ENCODE measurements around the gene MTFR1L.

The MTFR1L gene

DNA sequence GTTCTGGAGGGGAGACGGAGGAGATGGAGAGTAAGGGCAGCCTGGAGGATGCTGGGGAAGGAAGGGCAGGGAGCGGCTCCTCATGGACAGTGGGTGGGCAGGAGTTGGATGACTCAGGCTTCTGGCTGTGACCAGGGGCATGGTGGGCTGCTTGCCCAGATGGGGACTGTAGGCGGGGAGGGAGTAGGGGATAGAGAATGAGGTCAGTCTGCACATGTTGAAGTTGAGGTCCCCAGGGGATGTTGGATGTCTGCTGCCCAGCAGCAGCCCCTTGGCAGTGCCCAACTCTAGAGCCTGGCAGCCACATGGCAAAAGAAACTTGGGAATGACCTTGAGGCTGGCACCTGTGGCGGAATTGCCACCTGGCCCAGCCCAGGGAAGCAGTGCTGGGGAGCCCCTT lies 13.3 kb upstream of the MTFR1L start:
- in situ Hi-C loops (cut with MboI; ENCODE audit: low sequenced_read_pairs): no loop called here

DNA sequence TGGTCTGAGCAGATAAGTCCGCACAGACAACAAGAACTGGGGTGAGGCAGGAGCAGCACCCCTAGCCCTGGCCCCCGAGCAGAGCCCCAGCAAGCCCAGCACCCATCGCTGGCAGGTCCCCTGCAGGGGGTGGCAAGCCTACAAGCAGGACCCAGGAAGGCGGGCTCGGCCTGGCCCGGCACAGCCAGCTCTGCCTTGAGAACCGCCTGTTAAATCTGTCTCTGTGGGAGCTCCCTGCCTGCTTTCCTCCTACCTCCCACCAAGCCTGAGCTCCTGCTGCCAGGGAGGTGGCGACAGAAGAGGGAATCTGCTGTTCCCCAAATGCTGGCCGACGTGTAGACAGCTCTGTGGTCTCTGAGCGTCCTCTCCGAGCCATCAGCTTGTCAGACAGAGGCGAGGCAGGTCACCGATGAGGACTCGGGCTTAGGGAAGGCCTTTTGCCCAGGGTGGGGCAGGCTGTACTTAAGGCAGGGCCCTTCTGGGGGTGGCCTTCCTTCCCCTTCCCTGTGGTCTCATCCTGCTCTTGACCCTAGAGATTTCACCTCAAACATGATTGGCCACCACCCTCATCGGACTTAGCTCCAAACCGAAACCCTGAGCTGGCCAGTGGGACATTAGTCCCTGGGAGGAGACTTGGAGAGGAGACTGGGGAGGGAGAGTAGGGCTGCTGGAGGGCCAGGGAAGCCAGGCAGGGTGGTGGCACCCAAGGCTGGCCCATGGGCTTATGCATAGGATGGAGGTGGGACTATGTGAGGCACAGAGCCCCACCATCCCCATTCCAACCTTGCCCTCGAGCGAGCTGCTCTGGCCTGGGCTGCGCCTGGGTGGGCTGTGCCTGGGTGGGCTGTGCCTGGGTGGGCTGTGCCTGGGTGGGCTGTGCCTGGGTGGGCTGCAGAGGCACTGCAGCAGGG lies 12.0 kb upstream of the MTFR1L start:
- in situ Hi-C loops (cut with MboI; ENCODE audit: low sequenced_read_pairs): no loop called here

DNA sequence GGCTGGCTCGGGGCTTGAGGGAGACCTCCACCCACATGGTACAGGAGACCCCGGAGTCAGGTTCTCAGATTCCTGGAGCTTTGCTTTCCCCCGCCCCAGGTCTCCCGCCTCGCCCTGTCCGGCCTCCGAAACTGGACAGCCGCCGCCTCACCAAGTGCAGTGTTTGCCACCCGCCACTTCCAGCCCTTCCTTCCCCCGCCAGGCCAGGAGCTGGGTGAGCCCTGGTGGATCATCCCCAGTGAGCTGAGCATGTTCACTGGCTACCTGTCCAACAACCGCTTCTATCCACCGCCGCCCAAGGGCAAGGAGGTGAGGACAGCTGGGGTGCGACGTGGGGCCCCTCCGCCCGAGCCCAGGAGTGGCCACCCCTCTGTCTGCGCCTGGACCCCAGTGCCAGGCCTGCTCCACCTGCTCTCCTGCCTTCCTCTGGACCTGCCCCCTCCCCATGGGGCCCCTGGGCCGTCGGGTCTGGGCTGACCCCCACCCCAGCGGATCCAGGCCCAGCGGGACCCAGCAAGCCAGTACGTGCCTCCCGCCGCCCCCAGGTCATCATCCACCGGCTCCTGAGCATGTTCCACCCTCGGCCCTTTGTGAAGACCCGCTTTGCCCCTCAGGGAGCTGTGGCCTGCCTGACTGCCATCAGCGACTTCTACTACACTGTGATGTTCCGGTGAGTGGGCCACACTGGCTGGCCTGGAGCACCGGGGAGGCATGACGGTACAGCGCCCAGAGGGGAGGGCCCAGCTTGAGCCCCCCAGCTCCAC lies 11.1 kb upstream of the MTFR1L start:
- in situ Hi-C loops (cut with MboI; ENCODE audit: low sequenced_read_pairs): no loop called here

DNA sequence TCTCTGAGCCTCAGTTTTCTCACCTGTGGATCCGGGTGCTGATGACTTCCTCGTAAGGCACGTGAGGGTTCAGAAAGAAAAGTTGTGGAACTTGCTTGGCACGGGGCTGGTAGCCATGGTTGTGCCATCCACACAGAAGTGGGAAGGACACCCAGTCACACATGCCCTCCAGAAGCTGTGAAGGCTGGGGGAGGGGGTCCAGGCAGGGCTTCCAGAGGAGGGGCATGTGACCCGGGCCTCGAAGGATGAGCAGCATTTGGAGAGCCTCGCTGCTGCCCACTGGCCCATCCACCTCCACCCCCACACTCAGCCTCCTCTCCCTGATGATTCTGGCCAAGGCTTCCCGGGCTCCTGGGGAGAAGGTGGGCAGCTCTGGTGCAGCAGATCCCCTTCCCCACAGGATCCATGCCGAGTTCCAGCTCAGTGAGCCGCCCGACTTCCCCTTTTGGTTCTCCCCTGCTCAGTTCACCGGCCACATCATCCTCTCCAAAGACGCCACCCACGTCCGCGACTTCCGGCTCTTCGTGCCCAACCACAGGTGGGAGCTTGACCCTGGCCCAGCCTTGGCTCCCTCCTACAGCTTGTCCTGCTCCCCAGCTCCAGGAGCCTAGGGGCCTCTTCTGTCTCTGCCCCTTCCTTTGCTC lies 10.3 kb upstream of the MTFR1L start:
- in situ Hi-C loops (cut with MboI; ENCODE audit: low sequenced_read_pairs): no loop called here

DNA sequence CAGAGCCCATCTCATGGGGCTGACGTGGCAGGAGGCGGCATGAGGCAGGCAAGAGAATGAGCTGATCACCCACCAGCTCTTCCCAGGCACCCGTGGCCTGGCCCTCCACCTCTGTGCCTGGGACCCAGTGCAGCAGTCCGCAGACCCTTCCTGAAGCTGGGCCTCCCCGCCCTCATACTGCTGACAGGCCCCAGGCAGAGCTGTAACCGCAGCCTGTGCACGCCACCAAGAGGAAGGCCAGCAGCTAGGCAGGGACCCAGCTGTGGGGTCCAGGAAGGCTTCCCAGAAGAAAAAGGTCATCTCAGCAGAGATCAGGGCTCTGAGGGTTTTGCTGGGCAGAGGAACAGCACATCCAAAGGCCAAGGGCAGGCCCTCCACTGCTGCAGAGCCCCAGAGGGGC lies 9.8 kb upstream of the MTFR1L start:
- in situ Hi-C loops (cut with MboI; ENCODE audit: low sequenced_read_pairs): no loop called here

DNA sequence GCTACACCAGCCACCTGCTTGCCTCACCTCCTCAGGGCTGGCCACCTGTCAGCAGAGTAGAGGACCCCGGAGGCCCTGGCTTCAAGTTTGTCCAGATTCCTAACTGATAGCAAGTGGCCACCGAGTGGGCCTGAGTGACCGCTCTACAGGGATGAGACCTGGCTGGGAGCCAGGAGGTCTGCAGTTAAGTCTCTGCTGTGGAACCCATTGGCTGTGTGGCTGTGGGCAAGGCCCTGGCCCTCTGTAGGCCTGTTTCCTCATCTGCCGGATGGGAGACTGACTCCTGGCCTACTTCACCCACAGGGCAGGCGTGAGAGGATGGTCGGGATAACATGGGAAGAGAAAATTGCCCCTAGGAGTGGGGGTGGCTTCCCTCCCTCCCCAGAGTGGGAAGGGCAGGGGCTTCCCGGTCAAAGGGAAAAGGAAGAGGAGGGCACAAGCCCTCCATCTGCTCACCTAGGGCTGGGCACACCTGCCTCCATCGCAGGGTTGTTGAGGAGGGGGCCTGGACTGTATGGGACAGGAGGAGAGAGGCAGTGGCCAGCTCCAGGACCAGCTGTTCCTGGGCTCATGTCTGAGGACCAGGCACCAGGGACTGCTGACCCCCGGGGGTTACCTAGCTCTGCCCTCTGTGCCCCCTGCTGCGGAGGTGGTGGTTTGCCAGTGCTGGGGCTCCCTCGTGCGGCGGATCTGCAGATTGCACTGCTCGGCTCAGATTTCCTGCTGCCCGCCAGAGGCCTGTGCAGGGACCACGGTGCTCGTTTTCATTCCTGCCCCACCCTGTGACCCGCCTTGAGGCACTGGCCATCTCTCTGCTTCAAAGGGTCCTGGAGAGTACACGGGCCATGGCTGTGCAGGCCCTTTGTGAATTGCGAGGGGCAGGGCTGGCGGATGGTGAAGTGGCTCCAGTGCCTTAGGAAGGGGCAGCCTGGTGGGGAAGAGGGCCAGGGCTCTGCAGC lies 9.1 kb upstream of the MTFR1L start:
- in situ Hi-C loops (cut with MboI; ENCODE audit: low sequenced_read_pairs): no loop called here

DNA sequence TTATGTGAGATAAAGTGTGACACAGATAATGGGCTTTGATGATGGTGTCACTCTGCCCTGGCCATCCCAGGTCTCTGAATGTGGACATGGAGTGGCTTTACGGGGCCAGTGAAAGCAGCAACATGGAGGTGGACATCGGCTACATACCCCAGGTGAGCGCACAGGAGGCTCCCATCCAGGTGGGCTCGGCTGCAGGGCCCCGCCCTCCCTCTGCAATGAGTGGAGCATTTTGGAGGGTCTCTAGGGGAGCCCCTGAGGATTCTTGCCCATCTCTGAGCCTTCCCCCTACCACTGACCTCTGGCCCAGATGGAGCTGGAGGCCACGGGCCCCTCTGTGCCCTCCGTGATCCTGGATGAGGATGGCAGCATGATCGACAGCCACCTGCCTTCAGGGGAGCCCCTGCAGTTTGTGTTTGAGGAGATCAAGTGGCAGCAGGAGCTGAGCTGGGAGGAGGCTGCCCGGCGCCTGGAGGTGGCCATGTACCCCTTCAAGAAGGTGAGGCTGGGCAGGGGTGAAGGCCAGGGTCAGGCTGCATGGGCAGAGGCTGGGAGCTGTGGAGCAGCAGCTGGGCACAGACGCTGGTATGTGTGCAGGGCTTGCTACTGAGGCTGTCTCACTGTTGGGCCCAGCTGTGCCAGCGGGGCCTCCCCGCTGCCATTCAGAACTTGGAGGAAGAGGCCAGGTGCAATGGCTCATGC lies 8.2 kb upstream of the MTFR1L start:
- in situ Hi-C loops (cut with MboI; ENCODE audit: low sequenced_read_pairs): no loop called here

DNA sequence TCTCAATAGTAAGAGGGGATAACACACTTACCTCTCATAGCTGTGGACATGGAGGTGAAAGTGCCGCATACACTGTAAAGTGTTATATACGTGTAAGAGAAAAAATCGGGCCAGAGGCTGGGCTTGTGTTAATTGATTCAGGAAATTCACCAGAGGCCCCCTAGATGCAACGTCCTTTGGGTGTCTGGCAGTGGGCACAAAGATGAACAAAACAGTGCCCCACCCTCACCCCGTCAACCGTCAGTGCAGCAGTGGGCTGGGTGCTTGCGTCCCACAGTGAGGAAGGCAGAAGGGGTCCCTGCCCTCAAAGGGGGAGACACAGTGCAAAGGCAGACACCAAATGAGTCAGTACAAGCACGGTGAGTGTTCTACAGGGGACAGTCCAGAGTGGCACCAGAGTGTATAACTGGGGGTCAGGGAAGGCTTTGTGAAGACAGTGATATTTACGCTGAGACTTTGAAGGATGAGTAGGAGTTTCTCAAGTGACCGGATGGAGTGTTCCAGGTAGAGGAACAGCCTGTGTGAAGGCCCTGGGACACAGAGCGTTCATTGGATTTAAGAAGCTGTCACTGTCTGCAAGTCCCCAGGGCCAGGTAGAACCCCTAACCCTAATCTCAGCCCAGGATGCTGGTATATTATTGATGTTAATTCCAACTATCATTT lies 6.6 kb upstream of the MTFR1L start:
- in situ Hi-C loops (cut with MboI; ENCODE audit: low sequenced_read_pairs): no loop called here

DNA sequence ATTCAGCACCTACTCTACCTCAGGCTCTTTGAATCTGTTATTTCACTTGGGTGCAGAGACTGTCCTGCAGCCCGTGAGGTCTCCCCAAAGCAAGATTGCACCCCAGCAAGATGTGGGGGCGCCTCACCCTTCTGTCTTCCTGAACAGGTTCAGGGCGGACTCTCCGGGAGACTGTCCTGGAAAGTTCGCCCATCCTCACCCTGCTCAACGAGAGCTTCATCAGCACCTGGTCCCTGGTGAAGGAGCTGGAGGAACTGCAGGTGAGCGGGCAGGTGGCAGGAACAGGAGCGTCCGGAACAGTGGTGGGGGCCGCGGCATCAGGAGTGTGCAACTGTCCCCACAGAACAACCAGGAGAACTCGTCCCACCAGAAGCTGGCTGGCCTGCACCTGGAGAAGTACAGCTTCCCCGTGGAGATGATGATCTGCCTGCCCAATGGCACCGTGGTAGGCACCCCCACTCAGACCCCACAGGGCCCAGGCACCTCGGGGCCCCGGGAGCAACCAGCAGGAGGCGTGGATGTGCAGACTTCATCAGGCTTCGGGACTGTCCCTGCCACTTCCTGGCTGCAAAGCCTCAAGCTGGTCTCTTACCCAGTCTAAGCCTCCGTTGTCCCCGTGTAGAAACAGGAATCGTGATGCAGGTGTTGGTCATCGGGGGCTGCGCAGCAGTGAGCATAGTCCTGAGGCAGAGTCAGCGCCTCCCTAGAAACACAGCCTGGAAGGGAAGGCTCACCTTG lies 5.9 kb upstream of the MTFR1L start:
- in situ Hi-C loops (cut with MboI; ENCODE audit: low sequenced_read_pairs): no loop called here

DNA sequence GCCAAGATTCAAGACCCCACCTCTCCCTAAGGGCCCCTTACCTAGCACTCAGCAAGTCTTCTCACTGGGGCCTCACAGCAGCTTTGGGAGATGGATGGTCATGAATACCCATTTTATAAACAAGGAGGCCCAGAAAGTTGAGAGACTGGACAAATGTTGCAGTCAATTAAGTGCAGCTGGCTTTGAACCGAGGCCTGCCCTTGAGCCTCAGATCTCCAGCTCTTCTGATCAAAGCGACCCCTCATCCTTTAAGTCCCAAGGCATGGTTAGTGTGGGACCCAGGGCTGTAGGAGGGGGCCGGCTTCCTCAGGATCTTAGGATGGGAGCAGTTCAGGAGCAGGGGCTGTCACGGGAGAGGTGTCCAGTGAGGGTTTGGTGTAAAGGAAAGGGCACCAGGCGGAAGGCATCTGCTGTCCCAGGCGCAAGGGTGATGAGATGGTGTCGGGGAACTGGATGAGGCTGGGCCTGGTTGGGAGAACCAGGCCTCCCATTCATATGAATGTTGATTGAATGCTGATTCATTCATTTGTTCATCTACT lies 5.1 kb upstream of the MTFR1L start:
- in situ Hi-C loops (cut with MboI; ENCODE audit: low sequenced_read_pairs): no loop called here

DNA sequence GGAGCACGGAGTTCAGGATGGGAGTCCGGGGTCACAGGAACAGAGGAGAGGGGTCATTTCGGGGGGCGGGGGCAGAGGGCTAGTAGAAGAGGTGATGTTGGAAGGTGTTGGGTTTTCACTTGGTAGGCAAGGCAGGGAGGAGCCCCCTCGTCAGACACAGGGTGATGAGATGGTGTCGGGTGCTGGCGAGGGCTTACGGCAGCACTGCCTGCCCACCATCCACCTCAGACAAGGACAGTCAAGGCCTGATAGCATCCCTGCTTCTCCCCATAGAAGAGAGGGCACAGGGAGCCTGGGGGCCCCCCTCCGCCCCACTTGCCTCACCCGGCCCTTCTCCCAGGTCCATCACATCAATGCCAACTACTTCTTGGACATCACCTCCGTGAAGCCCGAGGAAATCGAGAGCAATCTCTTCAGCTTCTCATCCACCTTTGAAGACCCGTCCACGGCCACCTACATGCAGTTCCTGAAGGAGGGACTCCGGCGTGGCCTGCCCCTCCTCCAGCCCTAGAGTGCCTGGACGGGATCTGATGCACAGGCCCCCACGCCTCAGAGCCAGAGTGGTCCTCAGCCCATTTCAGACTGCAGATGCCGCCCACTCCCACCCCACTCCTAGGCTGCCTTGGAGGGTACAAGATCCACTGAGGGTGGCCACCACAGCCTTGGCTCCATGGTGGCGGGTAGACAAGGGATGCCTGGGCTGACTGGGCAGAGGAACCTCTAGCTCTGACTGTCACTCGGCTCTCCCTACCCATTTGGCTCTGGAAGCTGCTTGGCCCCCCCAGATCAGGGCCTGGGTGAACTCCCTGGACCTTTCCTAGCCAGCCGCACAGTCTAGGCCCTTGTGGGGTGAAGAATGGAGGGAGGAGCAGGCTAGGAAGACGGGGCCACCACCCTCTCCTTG lies 4.3 kb upstream of the MTFR1L start:
- in situ Hi-C loops (cut with MboI; ENCODE audit: low sequenced_read_pairs): no loop called here

DNA sequence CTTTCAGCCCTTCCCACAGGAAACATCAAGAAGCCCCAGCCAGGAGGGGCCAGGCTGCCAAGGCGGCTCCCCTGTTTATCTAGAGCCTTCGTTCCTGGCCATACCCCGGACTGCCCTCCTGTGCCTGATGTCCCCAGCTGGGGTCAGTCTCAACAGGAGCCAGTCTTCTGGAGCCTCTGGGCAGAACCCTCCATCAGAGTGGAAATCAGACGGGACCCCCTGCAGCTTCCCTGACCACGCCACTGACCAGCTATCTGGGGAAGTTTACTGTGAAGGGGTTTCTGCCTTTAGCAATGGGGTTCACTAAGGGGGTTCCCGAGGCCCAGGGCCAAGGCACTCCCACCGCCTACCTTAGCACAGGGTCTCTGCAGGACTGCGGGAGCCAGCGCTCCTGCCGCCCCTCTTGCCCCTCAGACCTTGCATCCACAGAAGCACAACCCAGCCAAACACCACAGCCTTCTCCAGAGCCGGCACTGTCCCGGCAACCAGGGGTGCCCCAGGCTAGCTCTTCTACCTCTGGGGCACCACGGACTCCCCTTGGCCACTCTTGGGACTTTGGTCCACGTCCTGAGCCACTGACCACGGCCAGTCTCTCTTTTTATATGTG lies 3.5 kb upstream of the MTFR1L start:
- in situ Hi-C loops (cut with MboI; ENCODE audit: low sequenced_read_pairs): no loop called here

DNA sequence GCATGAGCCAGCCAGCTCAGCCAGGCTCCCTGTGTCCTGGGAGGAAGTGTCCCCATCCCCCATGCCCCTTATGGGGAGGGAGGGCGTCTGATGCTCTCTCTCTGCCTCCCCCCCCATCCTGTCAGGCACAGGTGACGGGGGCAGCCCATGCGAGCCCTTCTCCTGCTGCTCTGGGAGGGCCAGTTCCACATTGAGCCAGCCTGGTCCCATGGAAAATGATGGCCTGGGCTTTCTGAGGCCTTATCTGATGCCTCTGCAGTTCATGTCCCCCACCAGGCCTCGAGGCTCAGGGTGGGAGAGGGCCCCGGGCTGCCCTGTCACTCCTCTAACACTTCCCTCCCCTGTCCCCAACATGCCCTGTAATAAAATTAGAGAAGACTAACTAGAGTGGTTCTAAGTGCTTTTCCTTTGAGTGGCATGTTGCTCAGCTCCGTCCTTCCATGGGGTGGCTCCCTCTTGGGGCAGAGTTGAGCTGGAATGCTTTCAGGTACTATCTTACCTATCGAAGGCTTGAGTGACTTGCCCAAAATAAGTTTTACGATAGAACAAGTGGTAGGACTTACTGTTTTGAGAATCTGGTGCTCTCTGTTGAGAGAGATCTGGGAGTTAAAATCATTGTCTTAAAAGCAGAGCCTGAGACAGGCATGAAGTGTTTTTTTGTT lies 1.8 kb upstream of the MTFR1L start:
- in situ Hi-C loops (cut with MboI; ENCODE audit: low sequenced_read_pairs): no loop called here

DNA sequence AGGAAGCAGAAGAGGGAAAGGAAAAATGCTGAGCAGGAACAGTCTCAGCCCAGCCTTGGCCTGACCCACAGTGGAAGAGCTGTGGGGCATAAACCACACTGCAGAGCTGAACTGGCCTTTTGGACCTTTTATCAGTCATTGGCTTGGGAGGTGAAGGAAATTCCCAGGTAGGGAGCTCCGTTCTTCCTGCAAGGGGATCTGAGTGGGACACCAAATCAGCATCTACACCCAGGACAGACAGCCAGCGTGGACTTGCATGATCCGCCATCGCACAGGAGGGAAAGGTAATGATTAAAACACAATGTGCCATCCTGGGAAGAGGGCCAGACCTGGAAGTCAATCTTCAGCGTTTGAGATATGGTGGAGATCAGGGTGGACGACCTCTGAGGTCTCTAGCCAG lies 1.2 kb upstream of the MTFR1L start:
- in situ Hi-C loops (cut with MboI; ENCODE audit: low sequenced_read_pairs): no loop called here

DNA sequence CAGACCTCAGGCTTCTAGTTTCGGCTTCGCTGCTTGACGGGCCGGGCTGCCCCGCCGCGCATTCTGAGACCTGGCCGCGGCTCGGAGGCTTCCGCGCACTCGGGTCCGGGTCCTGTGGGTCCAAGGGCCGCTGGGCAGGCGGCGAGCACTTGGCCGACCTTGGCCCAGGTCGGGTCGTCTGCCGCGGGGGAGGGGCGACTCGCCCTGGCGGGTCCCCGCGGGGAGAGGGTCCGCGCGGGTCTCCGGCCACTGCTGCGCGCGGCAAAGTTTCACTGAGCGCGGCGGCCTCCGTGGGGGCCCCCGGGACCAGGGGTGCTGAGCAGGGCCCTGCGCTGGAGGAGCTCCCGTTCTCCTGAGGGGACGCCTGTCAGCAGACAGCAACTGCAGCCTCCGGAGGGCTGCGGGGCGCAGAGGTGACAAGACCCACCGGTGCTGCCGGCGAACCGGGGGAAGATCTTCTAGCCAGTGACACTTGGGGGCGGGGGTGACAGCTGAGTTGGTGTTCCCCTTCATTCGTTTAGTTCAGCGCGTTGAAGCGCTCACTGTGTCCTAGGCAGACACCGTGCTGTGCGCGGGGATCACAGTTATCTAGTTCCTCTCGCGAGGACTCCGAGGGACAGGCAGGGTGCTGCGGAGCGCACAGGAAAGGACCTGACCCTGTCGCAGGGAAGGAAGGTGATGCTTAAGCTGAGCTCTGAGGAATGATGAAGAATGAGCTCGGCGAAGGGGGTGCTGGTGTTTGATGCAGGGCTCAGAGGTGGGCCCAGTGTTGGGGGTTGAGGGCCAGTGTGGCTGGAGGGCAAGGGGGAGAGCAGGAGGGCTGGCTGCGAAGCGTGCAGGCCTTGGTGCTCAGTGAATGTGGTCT lies 725 bp downstream of the MTFR1L start:
- in situ Hi-C loops (cut with MboI; ENCODE audit: low sequenced_read_pairs): no loop called here

DNA sequence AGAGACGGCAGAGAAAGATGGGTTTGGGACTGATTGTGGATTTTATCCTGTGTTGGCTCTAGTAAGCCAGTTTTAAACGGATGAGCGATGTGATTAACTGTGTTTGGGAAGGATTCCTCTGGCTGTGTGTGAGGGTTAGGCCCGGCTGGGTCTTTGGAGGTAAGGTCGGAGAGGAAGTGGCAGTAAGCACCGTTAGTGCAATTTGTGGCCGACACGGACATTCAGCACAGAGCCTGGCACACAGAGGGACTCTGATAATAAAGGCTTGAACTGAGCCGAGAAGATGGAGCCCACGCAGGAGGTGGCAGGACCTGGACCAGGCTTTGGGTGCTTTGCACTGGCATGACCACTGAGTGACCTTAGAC lies 1.3 kb downstream of the MTFR1L start:
- in situ Hi-C loops (cut with MboI; ENCODE audit: low sequenced_read_pairs): no loop called here
